GM21723 (cell line): Measurements from ENCODE around the gene MCM5.
A peak's percentile ranks its signal among the peaks of the same experiment; 100 is the strongest.

Source experiments
- ATAC-seq: cut with Tn5 transposase; IDR thresholded peaks from one replicate; pipeline ENCODE4 v1.9.1; 2021; ENCODE audit warnings: mild to moderate bottlenecking, moderate library complexity; ENCODE audit not compliant: unreplicated experiment

MCM5 gene

GRCh38 chr22:35400501-35400790 is 506 bp downstream of the MCM5 start:
- ATAC-seq: peak; percentile 7

GRCh38 chr22:35401863-35402262 is 1.9 kb downstream of the MCM5 start:
- ATAC-seq: no peak

GRCh38 chr22:35403356-35403755 is 3.4 kb downstream of the MCM5 start:
- ATAC-seq: no peak

- ATAC-seq: no peak
These were observed 4.2 kb downstream of the MCM5 start for GRCh38 chr22:35404176-35404575.

GRCh38 chr22:35406443-35406842 is 6.5 kb downstream of the MCM5 start:
- no peak for ATAC-seq

GRCh38 chr22:35407362-35407761 is 7.4 kb downstream of the MCM5 start:
- ATAC-seq: no peak

GRCh38 chr22:35409783-35410662 is 10.1 kb downstream of the MCM5 start:
- ATAC-seq: peak; percentile 76

- no peak for ATAC-seq
These were observed 10.7 kb downstream of the MCM5 start for GRCh38 chr22:35410663-35411034.

GRCh38 chr22:35411102-35411501 is 11.2 kb downstream of the MCM5 start:
- no peak for ATAC-seq

- ATAC-seq: no peak
These were observed 13.7 kb downstream of the MCM5 start for GRCh38 chr22:35413624-35414023.

GRCh38 chr22:35417606-35418005 is 17.7 kb downstream of the MCM5 start:
- ATAC-seq: no peak

- ATAC-seq: no peak
These were observed 18.1 kb downstream of the MCM5 start for GRCh38 chr22:35418088-35418487.

- no peak for ATAC-seq
These were observed 18.8 kb downstream of the MCM5 start for GRCh38 chr22:35418731-35419130.

GRCh38 chr22:35419756-35420155 is 19.8 kb downstream of the MCM5 start:
- no peak for ATAC-seq

- ATAC-seq: no peak
These were observed 21.2 kb downstream of the MCM5 start for GRCh38 chr22:35421121-35421520.

GRCh38 chr22:35422145-35422544 is 22.2 kb downstream of the MCM5 start:
- ATAC-seq: no peak

- no peak for ATAC-seq
These were observed 23.0 kb downstream of the MCM5 start for GRCh38 chr22:35422936-35423335.

GRCh38 chr22:35424081-35424480 is 24.1 kb downstream of the MCM5 start:
- no peak for ATAC-seq

- no peak for ATAC-seq
These were observed 24.8 kb downstream of the MCM5 start for GRCh38 chr22:35424761-35425160.

- ATAC-seq: no peak
These were observed 25.6 kb downstream of the MCM5 start for GRCh38 chr22:35425546-35425945.

GRCh38 chr22:35425971-35426800 is 26.2 kb downstream of the MCM5 start:
- ATAC-seq: no peak

- ATAC-seq: no peak
These were observed 26.8 kb downstream of the MCM5 start for GRCh38 chr22:35426801-35427140.
